Measurements from ENCODE around the gene RILP.

The RILP gene

GRCh38 chr17:1604831-1605528, 44.7 kb downstream of the RILP start:
- DNase-seq (ENCODE audit: low read depth) = no peak

GRCh38 chr17:1601571-1601970, 48.1 kb downstream of the RILP start:
- no peak for DNase-seq (ENCODE audit: low read depth)

GRCh38 chr17:1598399-1599095, 51.1 kb downstream of the RILP start:
- DNase-seq (ENCODE audit: low read depth) = no peak

GRCh38 chr17:1597861-1598342, 51.8 kb downstream of the RILP start:
- DNase-seq (ENCODE audit: low read depth) = no peak
